Erythroblast (primary cell): ENCODE results near the gene MC1R.

Source experiments
- GATA1 ChIP-seq: IDR thresholded peaks from 2 replicates; pipeline ENCODE4 v1.6.1; 2011; ENCODE audit warnings: low read depth, mild to moderate bottlenecking, control low read depth, low read length, moderate library complexity
- POLR2A ChIP-seq: IDR thresholded peaks from 2 replicates; pipeline ENCODE4 v1.6.1; 2011; ENCODE audit warnings: mild to moderate bottlenecking, low read length

DNA sequence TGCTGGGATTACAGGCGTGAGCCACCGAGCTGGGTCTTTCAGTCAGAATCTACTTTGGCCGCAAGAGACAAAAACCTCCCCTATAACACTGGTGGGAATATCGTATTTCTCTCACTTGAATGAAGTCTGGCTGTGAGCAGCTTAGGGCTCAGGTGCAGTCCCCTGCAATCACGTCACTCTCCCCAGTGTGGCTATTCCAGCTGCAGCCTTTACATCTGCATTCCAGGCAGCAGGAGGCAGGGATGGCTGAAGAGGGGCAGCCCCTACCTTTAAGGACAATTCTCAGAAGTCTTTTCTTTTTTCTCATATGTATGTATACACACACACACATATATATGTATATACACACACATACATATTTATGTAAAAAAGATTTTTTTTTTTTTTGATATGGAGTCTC lies 32.8 kb downstream of the MC1R start:
- TF ChIP-seq POLR2A (no peak), GATA1 (no peak)
